H9 (cell line): ENCODE measurements around the gene VASH2. TPM values are rescaled to one million over a fixed set of nuclear protein-coding genes. Genes with fewer than 3 reads are reported as not detected.

Source experiments
- DNase-seq: peaks from one replicate; pipeline ENCODE4 v3.0.0-alpha.2; 2017
- H2AFZ ChIP-seq: one replicate; pipeline ENCODE4 v1.6.1; 2013; ENCODE audit warnings: mild to moderate bottlenecking, low read length, control low read depth, moderate library complexity
- H2AK5ac ChIP-seq: 2 replicates; pipeline ENCODE4 v1.6.1; 2013; ENCODE audit warnings: low read length, control low read depth, mixed read lengths; ENCODE audit not compliant: insufficient read length
- H2BK120ac ChIP-seq: one replicate; pipeline ENCODE4 v1.6.1; 2013; ENCODE audit warnings: low read depth, mild to moderate bottlenecking, low read length, control low read depth, inconsistent platforms; ENCODE audit not compliant: poor library complexity, severe bottlenecking
- H2BK12ac ChIP-seq: 2 replicates; pipeline ENCODE4 v1.6.1; 2013; ENCODE audit warnings: low read length, control low read depth, mixed read lengths, low read depth; ENCODE audit not compliant: insufficient read length
- H2BK15ac ChIP-seq: 2 replicates; pipeline ENCODE4 v1.6.1; 2013; ENCODE audit warnings: low read depth, low read length, control low read depth
- H2BK20ac ChIP-seq: one replicate; pipeline ENCODE4 v1.6.1; 2013; ENCODE audit warnings: low read depth, mild to moderate bottlenecking, low read length, control low read depth, inconsistent platforms; ENCODE audit not compliant: poor library complexity, severe bottlenecking
- H2BK5ac ChIP-seq: 2 replicates; pipeline ENCODE4 v1.6.1; 2013; ENCODE audit warnings: low read length, control low read depth, mixed read lengths; ENCODE audit not compliant: insufficient read length
- H3K14ac ChIP-seq: 2 replicates; pipeline ENCODE4 v1.6.1; 2013; ENCODE audit warnings: low read length, control low read depth; ENCODE audit not compliant: insufficient read depth
- H3K18ac ChIP-seq: 2 replicates; pipeline ENCODE4 v1.6.1; 2013; ENCODE audit warnings: low read depth, mild to moderate bottlenecking, mixed read lengths, low read length, control low read depth; ENCODE audit not compliant: insufficient read length
- H3K23ac ChIP-seq: 2 replicates; pipeline ENCODE4 v1.6.1; 2013; ENCODE audit warnings: low read length, control low read depth, mixed read lengths, low read depth; ENCODE audit not compliant: insufficient read length
- H3K23me2 ChIP-seq: 2 replicates; pipeline ENCODE4 v1.6.1; 2013; ENCODE audit warnings: low read depth, mild to moderate bottlenecking, mixed read lengths, low read length, control low read depth; ENCODE audit not compliant: insufficient read length, poor library complexity, severe bottlenecking
- H3K27ac ChIP-seq: 2 replicates; pipeline ENCODE4 v1.5.1; 2013; ENCODE audit warnings: low read length, control low read depth, mixed read lengths, low read depth; ENCODE audit not compliant: insufficient read length
- H3K27me3 ChIP-seq: 2 replicates; pipeline ENCODE4 v1.6.1; 2013; ENCODE audit warnings: low read length, control low read depth, inconsistent platforms; ENCODE audit not compliant: insufficient read depth
- H3K4ac ChIP-seq: 2 replicates; pipeline ENCODE4 v1.6.1; 2013; ENCODE audit warnings: low read depth, mild to moderate bottlenecking, control low read depth, inconsistent platforms, low read length, moderate library complexity
- H3K4me1 ChIP-seq: 2 replicates; pipeline ENCODE4 v1.6.1; 2013; ENCODE audit warnings: low read length, control low read depth, inconsistent platforms; ENCODE audit not compliant: insufficient read depth
- H3K4me2 ChIP-seq: 2 replicates; pipeline ENCODE4 v1.6.1; 2013; ENCODE audit warnings: low read length, control low read depth, mixed read lengths; ENCODE audit not compliant: insufficient read length, insufficient read depth
- H3K56ac ChIP-seq: 2 replicates; pipeline ENCODE4 v1.6.1; 2013; ENCODE audit warnings: low read depth, mild to moderate bottlenecking, mixed read lengths, low read length, control low read depth; ENCODE audit not compliant: insufficient read length
- H3K79me1 ChIP-seq: 2 replicates; pipeline ENCODE4 v1.6.1; 2013; ENCODE audit warnings: low read depth, mild to moderate bottlenecking, moderate library complexity, low read length, control low read depth, inconsistent platforms; ENCODE audit not compliant: insufficient read depth, poor library complexity, severe bottlenecking
- H3K79me2 ChIP-seq: 2 replicates; pipeline ENCODE4 v1.6.1; 2013; ENCODE audit warnings: low read length, control low read depth, inconsistent platforms; ENCODE audit not compliant: insufficient read depth
- H3K9ac ChIP-seq: 2 replicates; pipeline ENCODE4 v1.6.1; 2013; ENCODE audit warnings: low read length, control low read depth, mixed read lengths; ENCODE audit not compliant: insufficient read length; ENCODE audit errors: extremely low read depth
- H3K9me3 ChIP-seq: one replicate; pipeline ENCODE4 v1.6.1; 2013; ENCODE audit warnings: low read depth, low read length, inconsistent platforms; ENCODE audit not compliant: control insufficient read depth
- H3T11ph ChIP-seq: one replicate; pipeline ENCODE4 v1.6.1; 2013; ENCODE audit warnings: mild to moderate bottlenecking, low read length, control low read depth, inconsistent platforms
- H4K20me1 ChIP-seq: one replicate; pipeline ENCODE4 v1.6.1; 2013; ENCODE audit not compliant: control insufficient read depth, insufficient read length, insufficient read depth
- H4K5ac ChIP-seq: 2 replicates; pipeline ENCODE4 v1.6.1; 2013; ENCODE audit warnings: low read depth, mild to moderate bottlenecking, mixed read lengths, low read length, control low read depth; ENCODE audit not compliant: insufficient read length
- H4K8ac ChIP-seq: replicated peaks from 2 replicates; pipeline ENCODE4 v1.6.1; 2013; ENCODE audit warnings: low read length, control low read depth, mixed read lengths, low read depth; ENCODE audit not compliant: insufficient read length
- H4K91ac ChIP-seq: 2 replicates; pipeline ENCODE4 v1.6.1; 2013; ENCODE audit warnings: low read depth, mild to moderate bottlenecking, moderate library complexity, mixed read lengths, low read length, control low read depth; ENCODE audit not compliant: insufficient read length
- H3K27ac Mint-ChIP-seq, 3 experiments: 2 replicates in 2 of 3; 3 replicates in 1 of 3; pipeline ENCODE4 v1.8.0; 2020 to 2021; ENCODE audit warnings: mixed read lengths in 3 of 3, mild to moderate bottlenecking in 1 of 3, moderate library complexity in 1 of 3
- H3K27me3 Mint-ChIP-seq: 2 replicates; pipeline ENCODE4 v1.8.0; 2021; ENCODE audit warnings: low read depth, mild to moderate bottlenecking, moderate library complexity, mixed read lengths
- H3K36me3 Mint-ChIP-seq, 3 experiments: 2 replicates in 2 of 3; 3 replicates in 1 of 3; pipeline ENCODE4 v1.8.0; 2020 to 2021; ENCODE audit warnings: low read depth in 3 of 3, mixed read lengths in 3 of 3; ENCODE audit not compliant: insufficient read depth in 1 of 3
- H3K4me1 Mint-ChIP-seq, 2 experiments: 2 replicates each; pipeline ENCODE4 v1.8.0; 2020; ENCODE audit warnings: mixed read lengths in 2 of 2
- H3K4me3 Mint-ChIP-seq, 2 experiments: 2 replicates in 1 of 2; 3 replicates in 1 of 2; pipeline ENCODE4 v1.8.0; 2020 to 2021; ENCODE audit warnings: mild to moderate bottlenecking in 2 of 2, mixed read lengths in 2 of 2, moderate library complexity in 1 of 2
- H3K9me3 Mint-ChIP-seq, 2 experiments: 2 replicates in 1 of 2; 3 replicates in 1 of 2; pipeline ENCODE4 v1.8.0; 2020; ENCODE audit warnings: mild to moderate bottlenecking in 2 of 2, mixed read lengths in 2 of 2, moderate library complexity in 1 of 2
- CTCF ChIP-seq: fragments of 200-600 bp; sonication (generic); conservative IDR thresholded peaks from 3 replicates; pipeline ENCODE4 v1.8.0; 2021; ENCODE audit warnings: antibody characterized with exemption, mild to moderate bottlenecking
- WGBS: extraction: QIAGEN DNeasy Blood & Tissue Kit; methylation state at CpG from one replicate; pipeline ENCODE4 v1.1.7; 2013; ENCODE audit warnings: missing lambda C conversion rate, low lambda C conversion rate, mixed read lengths; ENCODE audit not compliant: insufficient read length; ENCODE audit errors: extremely low coverage; 5-methylcytosine and 5-hydroxymethylcytosine counted together
- total RNA-seq: library from RNA; stranded (reverse); gene quantifications from 2 replicates; pipeline ENCODE4 v1.2.1, GENCODE V29; 2021

The VASH2 gene
- total RNA-seq, 1 experiment from 2014 or later, result 76.1 TPM

GRCh38 chr1:212955961-212956620 lies 5.8 kb downstream of the VASH2 start:
- H3K27ac ChIP-seq, result no peak overlapping the region
- H3K23me2 ChIP-seq, result peaks cover 8% of the 10 kb centered on the region
- H3K79me1 ChIP-seq, result peaks cover 7% of the 10 kb centered on the region
- no peak overlapping the region for H3K56ac ChIP-seq
- no peak overlapping the region for H3K4me2 ChIP-seq
- no peak overlapping the region for H3T11ph ChIP-seq
- H4K91ac ChIP-seq, result no peak overlapping the region
- Mint-ChIP-seq H3K36me3 (peaks cover 73 to 90% (median 75%) of the 10 kb centered on the region in 3 experiments), H3K27ac (peak overlapping the region; percentile 61 to 69 (median 63); a peak in 6 of 7 replicates), H3K4me1 (peaks cover 47 to 54% of the 10 kb centered on the region in 2 experiments), H3K9me3 (no peaks in the 10 kb centered on the region), H3K27me3 (no peaks in the 10 kb centered on the region), H3K4me3 (peak overlapping the region in 1 of 2 experiments; percentile 25; a peak in 1 of 5 replicates)
- H3K9ac ChIP-seq, result no peak overlapping the region
- H3K14ac ChIP-seq, result no peak overlapping the region
- no peaks in the 10 kb centered on the region for H3K27me3 ChIP-seq
- no peak overlapping the region for H2AFZ ChIP-seq
- H3K4ac ChIP-seq, result no peak overlapping the region
- no peak overlapping the region for H4K5ac ChIP-seq
- H2BK20ac ChIP-seq, result no peak overlapping the region
- H3K9me3 ChIP-seq, result no peaks in the 10 kb centered on the region
- no peak overlapping the region for H2BK12ac ChIP-seq
- H2BK15ac ChIP-seq, result no peak overlapping the region
- H3K4me1 ChIP-seq, result peaks cover 3% of the 10 kb centered on the region; the same call in 1 of the 2 replicates
- DNase-seq, result no peak
- H2AK5ac ChIP-seq, result no peak overlapping the region
- no peak overlapping the region for H4K8ac ChIP-seq
- TF ChIP-seq CTCF, result no peak
- no peak overlapping the region for H2BK120ac ChIP-seq
- peaks cover 2% of the 10 kb centered on the region for H4K20me1 ChIP-seq
- no CpG with 5 or more reads among the region's 8 CpGs for WGBS
- peaks cover 6% of the 10 kb centered on the region; the same call in 1 of the 2 replicates for H3K79me2 ChIP-seq
- no peak overlapping the region for H3K18ac ChIP-seq
- no peak overlapping the region for H2BK5ac ChIP-seq
- H3K23ac ChIP-seq, result no peak overlapping the region
